T-helper 2 cell treated with Interferon-gamma antibody and Interleukin-4, amounts not matched to agents 100 ng/mL and 5 ng/mL, for 36 hours (primary cell): ENCODE measurements around the gene SMIM1. TPM values are rescaled to one million over a fixed set of nuclear protein-coding genes. Genes with fewer than 3 reads are reported as not detected.
"Not testable (repeated sequence)": the region's sequence is repeated elsewhere in the genome, so short reads cannot be mapped to it uniquely, and the experiment has no call there.

Source experiments
- intact Hi-C: fragments of 100-400 bp; cut with micrococcal nuclease; formaldehyde crosslinking; loops from one replicate; pipeline ENCODE4 v1.15.1; 2023
- total RNA-seq: library from RNA; stranded (reverse); gene quantifications from 2 replicates; pipeline ENCODE4 v1.2.3, GENCODE V29; 2022

The SMIM1 gene
- total RNA-seq, 1 donor from 2014 or later = not detected

DNA sequence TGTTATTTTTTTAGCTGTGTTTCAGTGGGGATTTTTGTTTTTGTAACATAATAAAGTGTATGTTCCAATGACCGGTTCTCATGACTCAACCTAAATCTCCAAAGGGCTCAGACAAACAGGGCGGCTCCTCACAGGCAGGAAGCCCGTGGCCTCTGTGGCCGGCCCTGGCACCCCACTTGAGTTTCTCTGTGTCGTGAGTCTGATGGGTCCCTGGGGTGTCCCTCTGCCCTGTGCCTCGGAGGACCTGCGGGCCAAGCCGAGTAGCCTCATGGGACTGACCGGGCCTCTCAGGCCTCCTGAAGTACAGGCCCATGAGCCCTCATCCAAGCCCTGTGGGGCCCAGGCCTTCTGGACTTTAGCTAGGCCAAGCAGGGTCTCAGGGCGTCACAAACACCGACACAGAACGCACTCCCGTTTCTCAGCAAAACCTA lies 36.4 kb upstream of the SMIM1 start:
- intact Hi-C loops = no loop called here

DNA sequence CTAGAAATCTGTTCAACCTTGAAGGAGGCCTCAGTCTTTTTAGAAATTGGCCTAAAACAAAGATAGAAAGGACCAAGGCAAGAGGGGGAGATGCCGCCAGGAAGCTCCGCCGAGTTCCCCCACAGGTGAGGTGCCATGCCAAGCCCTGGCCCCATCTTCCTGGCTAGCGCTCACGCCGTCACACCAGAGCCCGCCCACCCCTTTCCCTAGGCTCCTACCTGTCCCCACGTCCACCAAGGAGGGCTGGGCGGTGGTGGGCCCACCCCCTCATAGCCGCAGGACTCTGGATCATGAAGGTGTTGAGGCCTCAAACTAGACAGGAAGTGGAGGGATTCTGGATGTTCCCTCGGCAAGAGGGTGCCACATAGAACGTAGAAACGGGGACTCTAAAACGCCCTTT lies 35.8 kb upstream of the SMIM1 start:
- intact Hi-C loops = no loop called here

DNA sequence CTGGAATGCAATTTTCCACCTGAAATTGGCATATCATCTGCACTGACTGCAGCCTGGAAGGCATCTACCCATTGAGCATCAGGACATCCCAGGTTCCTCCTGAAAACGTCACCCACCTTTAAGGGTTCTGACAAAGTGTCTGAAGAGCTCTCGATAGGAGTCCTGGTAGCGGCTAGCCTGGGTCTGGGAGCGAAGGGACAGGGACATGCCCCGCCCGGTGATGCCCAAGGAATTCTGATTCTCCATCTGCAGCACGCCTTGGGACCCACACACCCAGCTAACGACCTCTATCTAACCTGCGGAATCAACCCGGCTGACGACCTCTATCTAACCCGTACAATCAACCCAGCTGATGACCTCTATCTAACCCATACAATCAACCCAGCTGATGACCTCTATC lies 33.6 kb upstream of the SMIM1 start:
- intact Hi-C loops = no loop called here

DNA sequence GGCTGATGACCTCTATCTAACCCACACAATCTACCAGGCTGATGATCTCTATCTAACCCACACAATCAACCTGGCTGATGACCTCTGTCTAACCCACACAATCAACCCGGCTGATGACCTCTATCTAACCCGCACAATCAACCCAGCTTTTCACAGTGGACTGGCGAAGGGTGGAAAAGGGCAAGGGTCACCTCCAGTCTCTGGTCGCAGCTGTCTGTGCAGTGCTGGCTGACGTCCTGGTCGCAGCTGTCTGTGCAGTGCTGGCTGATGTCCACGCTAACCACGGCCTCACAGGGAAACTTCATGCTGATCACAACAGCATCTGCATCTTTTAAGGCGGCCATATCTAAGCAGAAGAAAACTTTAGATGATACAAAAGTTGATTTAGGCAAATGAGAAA lies 32.5 kb upstream of the SMIM1 start:
- intact Hi-C loops = no loop called here

DNA sequence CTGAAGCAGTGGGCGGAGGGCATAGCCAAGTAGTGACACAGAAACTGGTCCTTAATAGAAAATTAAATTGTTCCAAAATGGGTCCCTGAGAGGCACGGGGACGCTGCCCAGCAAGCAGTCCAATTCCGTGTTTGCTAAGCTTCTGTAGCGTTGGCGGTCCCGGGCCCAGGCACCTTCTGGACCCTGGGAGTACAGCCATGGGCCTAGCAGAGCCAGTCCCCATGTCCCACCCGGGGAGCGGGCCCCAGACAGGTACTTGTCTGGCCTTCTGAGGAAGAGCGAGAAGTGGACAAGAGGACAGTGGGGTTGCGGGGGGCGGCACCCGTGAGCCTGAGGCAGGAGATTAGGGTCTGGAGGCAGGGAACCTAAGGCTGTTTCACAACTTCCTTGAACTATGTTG lies 31.8 kb upstream of the SMIM1 start:
- intact Hi-C loops = no loop called here

- intact Hi-C loops = no loop called here
Measured at GRCh38 chr1:3741566-3742438, 30.7 kb upstream of the SMIM1 start.

DNA sequence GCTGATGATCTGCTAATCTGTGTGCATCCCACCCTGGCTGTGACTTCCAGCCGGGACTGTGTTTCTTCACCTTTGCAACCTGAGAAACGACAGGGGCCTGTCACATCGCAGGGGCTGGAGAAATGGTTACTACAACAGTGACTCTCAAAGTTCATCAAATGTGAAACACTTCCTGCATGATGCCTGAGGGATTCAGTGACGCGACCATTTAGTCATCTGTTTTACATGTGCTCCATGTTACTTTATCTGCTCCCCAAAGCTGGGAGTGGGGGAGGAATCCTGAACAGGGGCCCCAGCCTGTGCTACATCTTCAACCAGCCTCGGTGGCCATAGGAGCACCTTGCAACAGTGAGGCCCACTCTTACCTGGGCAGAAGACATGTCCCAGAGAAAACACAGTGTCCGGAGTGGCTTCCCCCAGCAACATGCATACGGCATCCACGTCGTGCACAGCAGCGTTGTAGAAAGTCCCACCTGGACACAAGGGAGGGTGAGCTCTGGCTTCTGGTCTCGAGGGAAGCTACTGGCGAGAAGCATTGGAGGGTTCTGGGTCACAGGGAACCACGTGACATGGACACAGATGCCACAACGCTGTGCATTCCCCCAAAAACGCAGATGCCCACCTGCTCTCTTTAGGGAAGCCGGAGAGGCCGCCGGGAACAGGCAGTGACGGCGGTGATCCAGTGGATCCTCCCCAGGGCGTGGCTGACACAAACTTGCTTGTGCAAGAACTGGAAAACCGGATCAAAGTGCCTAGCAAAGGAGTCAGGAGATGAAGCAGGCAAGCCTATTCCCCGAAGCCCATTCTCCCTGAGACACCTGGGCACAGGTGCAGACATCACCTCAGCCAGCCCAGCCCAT lies 29.9 kb upstream of the SMIM1 start:
- intact Hi-C loops = no loop called here

DNA sequence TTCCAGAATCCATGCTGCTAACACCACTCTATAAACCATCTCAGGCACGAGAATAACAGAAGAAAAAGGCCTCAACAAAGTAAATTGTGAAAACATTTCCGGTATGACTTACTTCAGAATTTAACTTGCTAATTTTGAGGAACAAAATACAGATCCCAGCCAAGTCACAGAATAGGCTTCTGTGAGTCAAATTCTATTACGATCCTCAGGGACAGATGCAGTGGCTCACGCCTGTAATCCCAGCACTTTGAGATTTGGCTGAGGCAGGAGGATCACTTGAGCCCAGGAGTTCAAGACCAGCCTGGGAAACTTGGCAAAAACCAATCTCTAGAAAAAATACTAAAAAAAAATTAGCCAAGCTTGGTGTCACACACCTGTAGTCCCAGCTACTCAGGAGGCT lies 29.1 kb upstream of the SMIM1 start:
- intact Hi-C loops = no loop called here

- intact Hi-C loops = no loop called here
Measured at GRCh38 chr1:3743826-3744225, 28.7 kb upstream of the SMIM1 start.

- intact Hi-C loops = no loop called here
Measured at GRCh38 chr1:3744646-3745045, 27.9 kb upstream of the SMIM1 start.

GRCh38 chr1:3745071-3745470 lies 27.5 kb upstream of the SMIM1 start:
- intact Hi-C loops = no loop called here

GRCh38 chr1:3745590-3746381 lies 26.8 kb upstream of the SMIM1 start:
- intact Hi-C loops = no loop called here

DNA sequence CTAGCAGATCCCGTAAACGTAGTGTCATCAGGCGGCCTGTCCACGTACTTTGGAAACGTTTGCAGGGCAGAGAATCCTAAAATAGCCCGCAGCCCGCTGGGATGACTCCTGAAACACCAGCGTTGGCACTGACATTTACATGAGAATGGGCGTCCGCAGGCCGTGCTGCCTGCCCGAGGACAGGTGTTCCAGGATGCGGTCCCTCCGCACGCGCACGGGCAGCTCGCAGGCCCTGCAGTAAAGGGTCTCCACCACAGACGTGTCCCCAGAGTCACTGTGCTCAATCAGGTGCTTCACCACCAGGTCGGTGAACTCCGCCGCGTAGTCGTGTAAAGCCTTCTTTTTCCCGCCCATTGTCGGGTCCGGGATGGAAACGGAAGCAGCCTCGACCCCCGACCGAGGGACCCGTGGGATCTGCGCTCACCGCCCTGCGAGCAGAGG lies 26.1 kb upstream of the SMIM1 start:
- intact Hi-C loops = no loop called here

DNA sequence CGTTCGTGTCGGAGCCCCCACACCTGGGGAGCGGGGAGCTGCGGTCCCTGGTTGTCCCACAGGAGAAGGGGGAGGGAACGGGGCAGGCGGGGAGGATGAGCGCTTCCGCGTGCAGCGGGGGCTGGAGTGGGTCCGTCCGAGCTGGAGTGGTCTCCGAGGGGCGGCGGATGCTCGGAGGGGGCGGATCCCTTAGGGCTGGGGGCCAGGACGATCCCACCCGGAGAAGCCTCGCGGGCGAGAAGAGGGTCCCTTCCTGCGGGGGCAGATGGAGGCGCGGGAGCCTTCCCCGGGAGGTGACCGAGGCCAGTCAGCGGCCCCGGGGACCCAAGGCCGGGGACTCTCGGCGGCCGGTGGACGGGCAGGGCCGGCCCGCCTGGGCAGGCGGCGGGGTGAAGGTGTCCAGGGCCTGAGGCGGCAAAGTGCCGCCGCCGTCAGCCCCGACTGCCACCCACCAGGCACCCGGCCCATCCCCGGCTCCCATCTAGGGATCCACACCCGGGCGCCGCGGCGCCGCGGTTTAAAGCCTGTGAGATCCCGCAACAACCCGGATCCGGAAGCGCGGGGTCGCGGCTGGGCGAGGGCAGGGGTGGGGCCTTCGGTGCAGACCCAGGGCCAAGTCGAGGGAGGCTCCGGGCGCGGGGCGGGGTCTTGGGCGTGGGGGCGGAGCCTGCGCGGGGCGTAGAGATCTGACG lies 25.6 kb upstream of the SMIM1 start:
- intact Hi-C loops = loop anchor here (1.0 kb wide), 2 partner anchors 25 to 49 kb away; partner anchors contain the start of genes LRRC47 and SMIM1

- intact Hi-C loops = loop anchor here (1.0 kb wide), 2 partner anchors 25 to 49 kb away; partner anchors contain the start of genes LRRC47 and SMIM1
Measured at GRCh38 chr1:3747522-3747848, 25.1 kb upstream of the SMIM1 start.

DNA sequence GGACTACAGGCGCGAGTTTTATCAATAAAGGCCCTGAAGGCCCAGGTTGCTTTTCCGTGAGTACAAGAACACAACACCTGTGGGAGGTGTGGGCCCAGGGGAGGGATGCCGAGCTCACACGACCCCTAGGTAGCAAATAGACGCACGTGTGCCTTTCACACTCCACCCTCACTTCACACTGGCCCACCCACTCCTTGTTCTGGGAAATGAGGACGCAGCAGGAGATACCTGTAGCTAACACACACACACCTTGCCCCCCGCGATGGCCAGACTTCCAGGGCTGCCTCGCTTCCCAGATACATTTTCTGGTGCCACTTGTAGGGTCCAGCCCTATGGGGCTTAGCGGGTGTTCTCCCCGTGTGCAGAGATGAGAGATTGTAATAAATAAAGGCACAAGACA lies 24.6 kb upstream of the SMIM1 start:
- intact Hi-C loops = loop anchor here (1.0 kb wide), 2 partner anchors 24 to 48 kb away; partner anchors contain the start of genes LRRC47 and SMIM1

- intact Hi-C loops = not testable (repeated sequence)
Measured at GRCh38 chr1:3748316-3748900, 24.1 kb upstream of the SMIM1 start.

DNA sequence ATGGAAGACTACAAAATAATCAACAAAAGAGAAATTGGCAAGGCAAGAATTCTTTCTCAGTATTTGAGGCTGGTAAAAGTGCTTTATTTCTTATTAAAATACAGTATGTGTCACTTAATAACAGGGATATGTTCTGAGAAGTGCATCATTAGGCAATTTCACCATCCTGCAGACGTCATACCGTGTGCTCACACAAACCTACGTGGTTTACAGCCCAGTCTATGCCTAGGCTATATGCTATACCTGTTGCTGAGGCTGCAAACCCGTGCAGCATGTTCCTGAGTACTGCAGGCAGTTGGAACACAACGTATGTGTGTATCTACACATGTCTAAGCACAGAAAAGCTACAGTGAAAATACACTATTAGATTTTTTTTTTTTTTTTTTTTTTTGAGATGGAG lies 23.0 kb upstream of the SMIM1 start:
- intact Hi-C loops = no loop called here

DNA sequence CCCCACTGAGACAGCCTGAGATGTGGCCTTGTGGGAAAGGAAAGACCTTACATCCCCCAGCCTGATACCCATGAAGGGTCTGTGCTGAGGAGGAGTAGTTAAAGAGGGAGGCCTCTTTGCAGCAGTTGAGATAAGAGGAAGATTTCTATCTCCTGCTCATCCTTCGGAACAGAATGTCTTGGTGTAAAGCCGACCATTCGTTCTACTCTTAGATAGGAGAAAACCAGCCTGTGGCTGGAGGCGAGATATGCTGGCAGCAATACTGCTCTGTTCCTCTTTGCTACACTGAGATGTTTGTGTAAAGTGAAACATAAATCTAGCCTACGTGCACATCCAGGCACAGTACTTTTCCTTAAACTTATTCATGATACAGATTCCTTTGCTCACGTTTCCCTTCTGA lies 21.8 kb upstream of the SMIM1 start:
- intact Hi-C loops = no loop called here

GRCh38 chr1:3752400-3752945 lies 20.1 kb upstream of the SMIM1 start, which contains the start of gene CCDC27:
TSS of gene CCDC27 (plus strand) at chr1:3752450. CDS start at chr1:3752482, 32 bp downstream.
- intact Hi-C loops = no loop called here
